IMR-90 (cell line): Measurements from ENCODE around the gene PTRHD1. TPM values are rescaled to one million over a fixed set of nuclear protein-coding genes. Genes with fewer than 3 reads are reported as not detected.
A peak's percentile ranks its signal among the peaks of the same experiment; 100 is the strongest.

Experiments used
- ATAC-seq: fragments of 200-7000 bp; cut with Tn5 transposase; 2 replicates; pipeline ENCODE4 v1.9.1; 2020; ENCODE audit warnings: low read depth, mild to moderate bottlenecking, moderate library complexity
- BruUV-seq: library from RNA; stranded (reverse); fragments of 400-500 nt; replicated peaks from 2 replicates; lab custom pipeline; 2021; lab: Mats Ljungman, UMichigan
- CTCF ChIA-PET: fragments of 300-600 bp; formaldehyde crosslinking; extraction: SDS; loops from one replicate; lab custom pipeline; 2021; ENCODE audit warnings: antibody characterized with exemption; lab: Yijun Ruan, JAX
- POLR2A ChIA-PET: fragments of 300-600 bp; sonication (Branson Sonifier 250); formaldehyde crosslinking; loops from one replicate; lab custom pipeline; 2022; ENCODE audit warnings: antibody characterized with exemption; ENCODE audit not compliant: unreplicated experiment; lab: Charles Lee
- DNase-seq: peaks from one replicate; pipeline ENCODE4 v3.0.0; 2013
- H2AFZ ChIP-seq: replicated peaks from 2 replicates; pipeline ENCODE3; 2013; ENCODE audit warnings: low read length, mild to moderate bottlenecking; ENCODE audit not compliant: poor library complexity
- H2AK5ac ChIP-seq: 2 replicates; pipeline ENCODE4 v1.6.1; 2013; ENCODE audit warnings: low read depth, low read length, inconsistent platforms
- H2AK9ac ChIP-seq: replicated peaks from 2 replicates; pipeline ENCODE3; 2013; ENCODE audit warnings: mild to moderate bottlenecking, low read depth, low read length, moderate library complexity; ENCODE audit not compliant: poor library complexity
- H2BK120ac ChIP-seq: 2 replicates; pipeline ENCODE4 v1.6.1; 2013; ENCODE audit warnings: low read depth, low read length, inconsistent platforms
- H2BK15ac ChIP-seq: 3 replicates; pipeline ENCODE4 v1.6.1; 2013; ENCODE audit warnings: low read depth, low read length, inconsistent platforms
- H2BK20ac ChIP-seq: 2 replicates; pipeline ENCODE4 v1.6.1; 2013; ENCODE audit warnings: low read depth, mild to moderate bottlenecking, inconsistent platforms, low read length, moderate library complexity
- H2BK5ac ChIP-seq: 2 replicates; pipeline ENCODE4 v1.6.1; 2013; ENCODE audit warnings: mild to moderate bottlenecking, low read depth, low read length, inconsistent platforms; ENCODE audit not compliant: poor library complexity, severe bottlenecking
- H3K14ac ChIP-seq: replicated peaks from 2 replicates; pipeline ENCODE4 v1.6.1; 2013; ENCODE audit warnings: low read depth, low read length, inconsistent platforms
- H3K18ac ChIP-seq: 2 replicates; pipeline ENCODE4 v1.6.1; 2013; ENCODE audit warnings: low read depth, low read length, control low read depth
- H3K23ac ChIP-seq: 2 replicates; pipeline ENCODE4 v1.6.1; 2013; ENCODE audit warnings: low read depth, low read length, inconsistent platforms
- H3K27ac ChIP-seq: 2 replicates; pipeline ENCODE4 v1.5.1; 2013; ENCODE audit warnings: mild to moderate bottlenecking, control low read depth, low read length; ENCODE audit not compliant: insufficient read depth
- H3K27me3 ChIP-seq: 2 replicates; pipeline ENCODE4 v1.6.1; 2013; ENCODE audit warnings: low read length; ENCODE audit not compliant: control insufficient read depth, insufficient read depth
- H3K36me3 ChIP-seq: 2 replicates; pipeline ENCODE4 v1.6.1; 2013; ENCODE audit warnings: low read length, mixed read lengths; ENCODE audit not compliant: control insufficient read depth, insufficient read depth
- H3K4ac ChIP-seq: 2 replicates; pipeline ENCODE4 v1.6.1; 2013; ENCODE audit warnings: low read depth, low read length, inconsistent platforms
- H3K4me1 ChIP-seq: 2 replicates; pipeline ENCODE4 v1.6.1; 2013; ENCODE audit warnings: low read length, mixed read lengths; ENCODE audit not compliant: control insufficient read depth, insufficient read depth
- H3K4me2 ChIP-seq: 2 replicates; pipeline ENCODE4 v1.6.1; 2013; ENCODE audit warnings: low read depth, mild to moderate bottlenecking, control low read depth, low read length, moderate library complexity
- H3K4me3 ChIP-seq: 2 replicates; pipeline ENCODE4 v1.5.1; 2013; ENCODE audit warnings: low read depth, mild to moderate bottlenecking, control low read depth, low read length, moderate library complexity; ENCODE audit not compliant: insufficient read depth
- H3K56ac ChIP-seq: 2 replicates; pipeline ENCODE4 v1.6.1; 2013; ENCODE audit warnings: low read length, inconsistent platforms; ENCODE audit not compliant: insufficient read depth; ENCODE audit errors: extremely low read depth
- H3K79me1 ChIP-seq, 2 experiments: 2 replicates each; pipeline ENCODE4 v1.6.1; 2013; ENCODE audit warnings: low read length in 2 of 2, inconsistent platforms in 1 of 2, low read depth in 1 of 2
- H3K9ac ChIP-seq: 2 replicates; pipeline ENCODE4 v1.6.1; 2013; ENCODE audit warnings: low read depth, low read length, control low read depth
- H3K9me1 ChIP-seq: 2 replicates; pipeline ENCODE4 v1.6.1; 2013; ENCODE audit warnings: low read length, inconsistent platforms; ENCODE audit not compliant: insufficient read depth
- H3K9me3 ChIP-seq: 2 replicates; pipeline ENCODE4 v1.6.1; 2013; ENCODE audit warnings: low read length; ENCODE audit not compliant: control insufficient read depth, insufficient read depth
- H4K20me1 ChIP-seq: 2 replicates; pipeline ENCODE4 v1.6.1; 2013; ENCODE audit warnings: low read length, inconsistent platforms; ENCODE audit not compliant: insufficient read depth
- H4K5ac ChIP-seq: 2 replicates; pipeline ENCODE4 v1.6.1; 2013; ENCODE audit warnings: mild to moderate bottlenecking, low read depth, low read length, control low read depth
- H4K8ac ChIP-seq, 2 experiments: 2 replicates each; pipeline ENCODE4 v1.6.1; 2013; ENCODE audit warnings: low read depth in 2 of 2, low read length in 2 of 2, control low read depth in 1 of 2, inconsistent platforms in 1 of 2
- H4K91ac ChIP-seq: 2 replicates; pipeline ENCODE4 v1.6.1; 2013; ENCODE audit warnings: low read depth, low read length, inconsistent platforms; ENCODE audit not compliant: insufficient read depth
- BHLHE40 ChIP-seq: fragments of 150-350 bp; IDR thresholded peaks from 2 replicates; pipeline ENCODE4 v1.6.1; 2016; ENCODE audit warnings: mild to moderate bottlenecking, low read depth, low read length
- CEBPB ChIP-seq: IDR thresholded peaks from 2 replicates; pipeline ENCODE4 v1.6.1; 2012; ENCODE audit warnings: low read depth, low read length, improper control_type of control experiment
- CTCF ChIP-seq: conservative IDR thresholded peaks from 2 replicates; pipeline ENCODE4 v1.5.1; 2012; ENCODE audit warnings: mild to moderate bottlenecking, low read depth, low read length, improper control_type of control experiment
- ELK1 ChIP-seq: fragments of 150-350 bp; IDR thresholded peaks from 2 replicates; pipeline ENCODE4 v1.6.1; 2016; ENCODE audit warnings: low read depth, mild to moderate bottlenecking, low read length, moderate library complexity, borderline replicate concordance
- FOS ChIP-seq: fragments of 150-350 bp; IDR thresholded peaks from 2 replicates; pipeline ENCODE4 v1.6.1; 2016; ENCODE audit warnings: low read depth, low read length
- MAFK ChIP-seq: IDR thresholded peaks from 2 replicates; pipeline ENCODE4 v1.6.1; 2012; ENCODE audit warnings: low read depth, low read length, improper control_type of control experiment
- MAZ ChIP-seq: IDR thresholded peaks from 2 replicates; pipeline ENCODE4 v1.6.1; 2012; ENCODE audit warnings: low read depth, mild to moderate bottlenecking, low read length, improper control_type of control experiment, moderate library complexity, borderline replicate concordance
- MXI1 ChIP-seq: IDR thresholded peaks from 2 replicates; pipeline ENCODE4 v1.6.1; 2012; ENCODE audit warnings: low read depth, mild to moderate bottlenecking, low read length, moderate library complexity, borderline replicate concordance
- NFE2L2 ChIP-seq: fragments of 150-350 bp; IDR thresholded peaks from 2 replicates; pipeline ENCODE4 v1.6.1; 2016; ENCODE audit warnings: low read depth, mild to moderate bottlenecking, low read length
- POLR2A ChIP-seq: IDR thresholded peaks from 2 replicates; pipeline ENCODE4 v1.6.1; 2012; ENCODE audit warnings: mild to moderate bottlenecking, low read depth, low read length
- RAD21 ChIP-seq: IDR thresholded peaks from 2 replicates; pipeline ENCODE4 v1.6.1; 2012; ENCODE audit warnings: low read length, improper control_type of control experiment
- RCOR1 ChIP-seq: IDR thresholded peaks from 2 replicates; pipeline ENCODE4 v1.6.1; 2012; ENCODE audit warnings: mild to moderate bottlenecking, low read length, improper control_type of control experiment; ENCODE audit not compliant: insufficient replicate concordance
- RFX5 ChIP-seq: IDR thresholded peaks from 2 replicates; pipeline ENCODE4 v1.8.0; 2012; ENCODE audit warnings: low read depth, mild to moderate bottlenecking, low read length, moderate library complexity
- SMC3 ChIP-seq: fragments of 150-350 bp; IDR thresholded peaks from 2 replicates; pipeline ENCODE4 v1.6.1; 2016; ENCODE audit warnings: low read depth, mild to moderate bottlenecking, antibody characterized with exemption, low read length, moderate library complexity
- USF2 ChIP-seq: fragments of 150-350 bp; IDR thresholded peaks from 2 replicates; pipeline ENCODE4 v1.6.1; 2017; ENCODE audit warnings: mild to moderate bottlenecking, antibody characterized with exemption, low read length, low read depth
- WGBS, 2 experiments: methylation state at CpG; one replicate each; pipeline versions ENCODE4 v1.1.5 to v1.1.7; 2013; ENCODE audit warnings: missing lambda C conversion rate in 2 of 2; ENCODE audit not compliant: insufficient read length in 1 of 2; ENCODE audit errors: extremely low coverage in 2 of 2; 5-methylcytosine and 5-hydroxymethylcytosine counted together
- dilution Hi-C: fragments of 300-500 bp; cut with HindIII; formaldehyde crosslinking; loops from one replicate; pipeline ENCODE4 v1.14.3; 2018; ENCODE audit warnings: low sequenced_read_pairs; ENCODE audit not compliant: unreplicated experiment
- in situ Hi-C: fragments of 300-500 bp; cut with MboI; formaldehyde crosslinking; loops from 3 replicates; pipeline ENCODE4 v1.14.3; 2019; ENCODE audit warnings: low sequenced_read_pairs, inconsistent platforms, mixed read lengths
- intact Hi-C: fragments of 100-400 bp; cut with micrococcal nuclease; formaldehyde crosslinking; loops from 2 replicates; pipeline ENCODE4 v1.10.0; 2022
- polyA plus RNA-seq, 3 experiments: library from polyadenylated mRNA; depleted of rRNA; stranded (reverse); fragments of >200 nt; gene quantifications; 2 replicates each; pipeline ENCODE4 v1.2.3, GENCODE V29; 2012; ENCODE audit warnings: low replicate concordance in 1 of 3
- total RNA-seq: library from RNA; depleted of rRNA; stranded (reverse); fragments of >200 nt; gene quantifications from 2 replicates; pipeline ENCODE4 v1.2.3, GENCODE V29; 2012

PTRHD1 gene
- total and polyA plus RNA-seq, 2 of the 4 experiments (the other 2 are of a cell fraction): 11.7 to 30.9 TPM

GRCh38 chr2:24820598-24821432 is 27.6 kb upstream of the PTRHD1 start:
- ATAC-seq: no peak
- Histone ChIP-seq H4K91ac (no peak overlapping the region), H2BK5ac (no peak overlapping the region), H3K14ac (no peak overlapping the region), H3K4me1 (peaks cover 11% of the 10 kb centered on the region), H3K18ac (no peak overlapping the region), H3K23ac (no peak overlapping the region), H4K20me1 (no peaks in the 10 kb centered on the region), H3K56ac (no peak overlapping the region), H3K4ac (no peak overlapping the region), H4K8ac (no peak overlapping the region), H3K79me1 (peaks cover 20 to 51% of the 10 kb centered on the region in 2 experiments), H2AFZ (no peak overlapping the region), H3K4me2 (no peak overlapping the region), H3K27ac (no peak overlapping the region), H2AK5ac (no peak overlapping the region), H2BK120ac (no peak overlapping the region), H3K9ac (no peak overlapping the region), H3K36me3 (peaks cover 48% of the 10 kb centered on the region), H3K9me3 (no peaks in the 10 kb centered on the region), H3K4me3 (no peak overlapping the region), H4K5ac (no peak overlapping the region), H2BK20ac (no peak overlapping the region), H2BK15ac (no peak overlapping the region), H2AK9ac (peak overlapping the region; percentile 11), H3K9me1 (peaks cover 11% of the 10 kb centered on the region), H3K27me3 (no peaks in the 10 kb centered on the region)
- in situ Hi-C loops (no loop called here), dilution Hi-C loops (no loop called here), intact Hi-C loops (no loop called here)
- BruUV-seq: no TSS peak
- 90% methylated on average over 13 of the region's 17 CpGs; no CpG with 5 or more reads in 1 of the 2 experiments for WGBS, 2 experiments
- no peak for DNase-seq
- POLR2A ChIA-PET: no interaction called here
- CTCF ChIA-PET: no interaction called here
- no peak for TF ChIP-seq POLR2A
- no peak for TF ChIP-seq CEBPB
- TF ChIP-seq RAD21: no peak
- TF ChIP-seq RFX5: no peak
- no peak for TF ChIP-seq SMC3
- no peak for TF ChIP-seq MAZ
- no peak for TF ChIP-seq CTCF
- no peak for TF ChIP-seq BHLHE40
- TF ChIP-seq MAFK: no peak
- TF ChIP-seq USF2: no peak
- TF ChIP-seq ELK1: no peak
- TF ChIP-seq NFE2L2: no peak
- TF ChIP-seq FOS: no peak
- no peak for TF ChIP-seq MXI1
- no peak for TF ChIP-seq RCOR1
